HepG2 (cell line): ENCODE data around the gene PTPRD. TPM values are rescaled to one million over a fixed set of nuclear protein-coding genes. Genes with fewer than 3 reads are reported as not detected.

Source experiments
- ATAC-seq: fragments of 200-7000 bp; cut with Tn5 transposase; 3 replicates; pipeline ENCODE4 v1.9.1; 2020; ENCODE audit warnings: mild to moderate bottlenecking, moderate library complexity
- BruUV-seq: library from RNA; stranded (reverse); fragments of 400-500 nt; replicated peaks from 2 replicates; lab custom pipeline; 2021; lab: Mats Ljungman, UMichigan
- CTCF ChIA-PET: fragments of 300-600 bp; formaldehyde crosslinking; extraction: SDS; loops from one replicate; lab custom pipeline; 2021; ENCODE audit warnings: low total read pairs, inconsistent platforms, low intra/inter-chr PET ratio; lab: Yijun Ruan, JAX
- POLR2A ChIA-PET: fragments of 350-600 bp; sonication (Branson Sonifier 250); formaldehyde crosslinking; loops from one replicate; lab custom pipeline; 2020; ENCODE audit warnings: antibody characterized with exemption, inconsistent platforms; lab: Yijun Ruan, JAX
- DNase-seq: peaks from one replicate; pipeline ENCODE4 v3.0.0-alpha.2; 2015; ENCODE audit warnings: low spot score
- FAIRE-seq: peaks from 3 replicates; lab custom pipeline; 2011; peaks lifted over from hg19 to GRCh38; lab: Jason Lieb, UNC
- H2AFZ ChIP-seq: one replicate; pipeline ENCODE4 v1.6.1; 2011; ENCODE audit warnings: low read length, inconsistent platforms
- H3K27ac ChIP-seq: fragments of 300-600 bp; 3 replicates; pipeline ENCODE4 v1.8.0; 2011; ENCODE audit warnings: mixed run types, mild to moderate bottlenecking, mixed read lengths, low read length, inconsistent platforms; ENCODE audit not compliant: insufficient read depth; ENCODE audit errors: extremely low read length
- H3K27me3 ChIP-seq, 2 experiments: fragments of 200-600 bp in 1 of 2; 2 replicates in 1 of 2; 3 replicates in 1 of 2; pipeline versions ENCODE4 v1.6.0 to v1.8.0; 2011; ENCODE audit warnings: low read length in 2 of 2, mild to moderate bottlenecking in 2 of 2, moderate library complexity in 2 of 2, inconsistent platforms in 1 of 2; ENCODE audit not compliant: insufficient read depth in 2 of 2, control insufficient read depth in 1 of 2
- H3K36me3 ChIP-seq, 2 experiments: fragments of 200-600 bp in 1 of 2; replicated peaks in 1 of 2; 2 replicates in 1 of 2; 3 replicates in 1 of 2; pipeline versions ENCODE4 v1.5.1 to v1.8.0; 2011; ENCODE audit warnings: low read length in 2 of 2, inconsistent platforms in 1 of 2; ENCODE audit not compliant: insufficient read depth in 2 of 2, control insufficient read depth in 1 of 2
- H3K4me1 ChIP-seq: 2 replicates; pipeline ENCODE4 v1.5.1; 2012; ENCODE audit warnings: low read length, inconsistent platforms; ENCODE audit not compliant: insufficient read depth
- H3K4me2 ChIP-seq: 2 replicates; pipeline ENCODE4 v1.6.0; 2011; ENCODE audit warnings: low read depth, low read length, inconsistent platforms
- H3K4me3 ChIP-seq, 3 experiments: fragments of 200-600 bp in 1 of 3; sonication (generic), shearing (Covaris generic) in 1 of 3; replicated peaks in 1 of 3; 2 replicates each; pipeline ENCODE4 v1.5.1; 2011 to 2016; ENCODE audit warnings: low read length in 3 of 3, inconsistent platforms in 2 of 3, low read depth in 2 of 3, mild to moderate bottlenecking in 2 of 3, control low read depth in 1 of 3, mixed read lengths in 1 of 3; ENCODE audit not compliant: insufficient read depth in 1 of 3
- H3K79me2 ChIP-seq: one replicate; pipeline ENCODE4 v1.6.1; 2011; ENCODE audit warnings: low read length, inconsistent platforms; ENCODE audit not compliant: insufficient read depth
- H3K9ac ChIP-seq: 2 replicates; pipeline ENCODE4 v1.6.0; 2011; ENCODE audit warnings: mild to moderate bottlenecking, low read depth, low read length, inconsistent platforms; ENCODE audit not compliant: insufficient read depth
- H3K9me3 ChIP-seq: 2 replicates; pipeline ENCODE4 v1.5.1; 2012; ENCODE audit warnings: mild to moderate bottlenecking, low read length
- H4K20me1 ChIP-seq: 2 replicates; pipeline ENCODE4 v1.6.0; 2011; ENCODE audit warnings: inconsistent platforms, mild to moderate bottlenecking, low read length, moderate library complexity; ENCODE audit not compliant: insufficient read depth
- CEBPB ChIP-seq: IDR thresholded peaks from 2 replicates; pipeline ENCODE4 v1.6.1; 2011; ENCODE audit warnings: low read depth, low read length, improper control_type of control experiment, borderline replicate concordance
- IRX3 ChIP-seq: sonication (generic); formaldehyde crosslinking; IDR thresholded peaks from 2 replicates; pipeline ENCODE4 v1.8.1; 2023; ENCODE audit warnings: mild to moderate bottlenecking, low read depth, missing genetic modification reagents, borderline replicate concordance
- NAIF1 ChIP-seq: sonication (generic); formaldehyde crosslinking; IDR thresholded peaks from 2 replicates; pipeline ENCODE4 v1.5.0; 2020; ENCODE audit warnings: mild to moderate bottlenecking, missing genetic modification reagents, borderline replicate concordance
- RFX5 ChIP-seq: IDR thresholded peaks from 2 replicates; pipeline ENCODE4 v1.6.1; 2011; ENCODE audit warnings: low read depth, low read length, improper control_type of control experiment
- TP53 ChIP-seq: sonication (generic); formaldehyde crosslinking; conservative IDR thresholded peaks from 2 replicates; pipeline ENCODE4 v1.4.0; 2020; ENCODE audit warnings: missing genetic modification reagents
- TRIM24 ChIP-seq: sonication (generic); formaldehyde crosslinking; IDR thresholded peaks from 2 replicates; pipeline ENCODE4 v1.8.0; 2022; ENCODE audit warnings: mild to moderate bottlenecking, missing genetic modification reagents
- ZBTB1 ChIP-seq: sonication (generic); formaldehyde crosslinking; IDR thresholded peaks from 2 replicates; pipeline ENCODE4 v1.4.0; 2020; ENCODE audit warnings: missing genetic modification reagents, borderline replicate concordance
- ZNF724P ChIP-seq: sonication (generic); formaldehyde crosslinking; IDR thresholded peaks from 2 replicates; pipeline ENCODE4 v1.8.0; 2022; ENCODE audit warnings: missing genetic modification reagents, borderline replicate concordance
- WGBS: methylation state at CpG from one replicate; pipeline ENCODE4 v1.1.6; 2017; ENCODE audit warnings: low lambda C conversion rate; 5-methylcytosine and 5-hydroxymethylcytosine counted together
- in situ Hi-C: cut with HindIII; loops from 2 replicates; pipeline ENCODE4 v1.10.0; 2017; ENCODE audit warnings: low pct_unique_long_range_greater_than_20kb; ENCODE audit not compliant: extremely low pct_ligation_motif_present
- intact Hi-C: fragments of 100-400 bp; cut with micrococcal nuclease; formaldehyde crosslinking; loops from one replicate; pipeline ENCODE4 v1.10.0; 2022; ENCODE audit not compliant: unreplicated experiment
- polyA plus RNA-seq, 8 experiments: library from polyadenylated mRNA; depleted of rRNA in 3 of 8; stranded (reverse) in 7 of 8; unstranded in 1 of 8; fragments of >200 nt; fragmentation: Illumina TruSeq in 4 of 8; extraction: Trizol in 4 of 8; gene quantifications; 2 replicates each; pipeline versions ENCODE4 v1.2.1 to v1.2.3, GENCODE V29; 2011 to 2016; ENCODE audit warnings: low read depth in 4 of 8, missing spikeins in 1 of 8, mixed read lengths in 1 of 8; ENCODE audit not compliant: insufficient read depth in 1 of 8
- total RNA-seq, 5 experiments: library from RNA; depleted of rRNA; stranded (reverse); fragments of >200 nt; fragmentation: Illumina TruSeq; extraction: Trizol; gene quantifications; 2 replicates each; pipeline ENCODE4 v1.2.3, GENCODE V29; 2016; ENCODE audit warnings: low read depth in 1 of 5
- TF ChIP-seq, protein P1 (sequence below), 2 experiments: sonication (generic) in 1 of 2; formaldehyde crosslinking in 1 of 2; IDR thresholded peaks; 2 replicates each; pipeline versions ENCODE4 v1.4.0 to v1.6.1; 2016 to 2020; ENCODE audit warnings: borderline replicate concordance in 1 of 2, low read depth in 1 of 2, mild to moderate bottlenecking in 1 of 2, missing genetic modification reagents in 1 of 2
- TF ChIP-seq, protein P2 (sequence below): sonication (generic); formaldehyde crosslinking; IDR thresholded peaks from 2 replicates; pipeline ENCODE4 v1.8.0; 2022; ENCODE audit warnings: mild to moderate bottlenecking, missing genetic modification reagents, borderline replicate concordance

Gene PTPRD
- total and polyA plus RNA-seq, 2 of the 13 experiments (the other 11 are each of a cell fraction or from before 2014, with no cell fraction given) = 0.05 TPM; not detected in 1

DNA sequence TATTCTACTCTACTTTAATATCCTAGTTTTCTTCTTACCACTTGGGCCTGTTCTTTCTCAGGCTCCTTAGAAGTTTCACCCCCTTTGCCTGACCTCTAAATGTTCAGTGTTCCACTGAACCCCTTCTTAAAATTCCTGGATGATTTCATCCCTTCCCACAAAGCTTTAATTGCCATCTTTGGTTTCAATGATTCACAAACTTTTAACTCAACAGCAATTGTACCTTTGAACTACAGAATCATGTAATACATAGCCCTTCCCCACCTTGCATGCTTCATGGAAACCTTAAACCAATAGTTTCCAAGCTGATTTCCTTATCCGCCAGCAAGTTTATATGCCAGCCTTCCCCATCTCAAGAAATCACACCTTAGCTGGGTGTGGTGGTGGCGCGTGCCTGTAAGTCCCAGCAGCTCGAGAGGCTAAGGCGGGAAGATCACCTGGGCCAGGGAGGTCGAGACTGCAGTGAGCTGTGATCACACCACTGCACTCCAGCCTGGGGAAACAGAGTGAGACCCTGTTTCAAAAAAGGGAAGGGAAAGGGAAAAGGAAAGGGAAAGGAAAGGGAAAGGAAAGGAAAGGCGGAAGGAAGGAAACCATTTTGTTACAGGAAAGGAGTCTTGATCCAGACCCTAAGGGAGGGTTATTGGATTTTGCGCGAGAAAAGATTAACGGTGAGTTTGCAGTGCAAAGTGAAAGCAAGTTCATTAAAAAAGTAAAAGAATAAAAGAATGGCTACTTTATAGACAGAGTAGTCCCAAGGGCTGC lies 1789.5 kb downstream of the PTPRD start:
- ATAC-seq (no peak), DNase-seq (no peak)
- H3K27ac ChIP-seq = no peak overlapping the region

DNA sequence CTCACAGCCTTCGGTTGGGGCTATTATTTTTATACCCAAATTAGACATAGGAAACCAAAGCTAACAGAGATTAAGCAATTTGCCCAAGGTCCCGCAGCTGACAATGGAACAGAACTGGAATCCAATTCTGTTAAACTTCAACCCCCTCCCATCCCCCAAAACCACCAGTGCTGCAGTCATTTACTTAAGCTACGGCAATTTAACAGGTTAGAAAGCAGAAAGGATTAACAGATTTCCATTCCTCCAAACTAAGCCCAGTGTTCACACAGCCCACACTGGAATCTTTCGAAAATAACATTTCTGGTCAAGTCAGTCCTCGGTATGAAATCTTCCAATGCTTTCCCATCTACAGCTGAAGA lies 1790.2 kb downstream of the PTPRD start:
- no peaks in the 10 kb centered on the region for H3K79me2 ChIP-seq
- in situ Hi-C loops = no loop called here
- no peaks in the 10 kb centered on the region for H3K36me3 ChIP-seq
- H3K27me3 ChIP-seq = no peaks in the 10 kb centered on the region
- peak overlapping the region; percentile 47 for H3K4me2 ChIP-seq
- POLR2A ChIA-PET = no interaction called here
- no peaks in the 10 kb centered on the region for H4K20me1 ChIP-seq
- no peaks in the 10 kb centered on the region for H3K9me3 ChIP-seq
- DNase-seq = peak; percentile 9
- FAIRE-seq = no peak
- no peak overlapping the region for H3K9ac ChIP-seq
- CTCF ChIA-PET = no interaction called here
- no peak overlapping the region for H2AFZ ChIP-seq
- 0% methylated on average over 5 of the region's 5 CpGs for WGBS
- peaks cover 14% of the 10 kb centered on the region for H3K4me1 ChIP-seq
- no peak overlapping the region for H3K4me3 ChIP-seq
- no TSS peak for BruUV-seq
- no peak overlapping the region for H3K27ac ChIP-seq
- peak; percentile 32; the same call in 2 of the 3 replicates for ATAC-seq
- intact Hi-C loops = loop anchor here (10.0 kb wide), 1 partner anchor 58 kb away; no protein-coding TSS in a partner anchor
- TF ChIP-seq ZBTB1 (CRISPR knock-in tag) (no peak), TRIM24 (CRISPR knock-in tag) (no peak), TP53 (CRISPR knock-in tag) (no peak), ZNF724P (CRISPR knock-in tag) (no peak), NAIF1 (CRISPR knock-in tag) (no peak), CEBPB (peak; percentile 16; the same call in 1 of the 2 replicates)
- TF ChIP-seq, protein P1, sequence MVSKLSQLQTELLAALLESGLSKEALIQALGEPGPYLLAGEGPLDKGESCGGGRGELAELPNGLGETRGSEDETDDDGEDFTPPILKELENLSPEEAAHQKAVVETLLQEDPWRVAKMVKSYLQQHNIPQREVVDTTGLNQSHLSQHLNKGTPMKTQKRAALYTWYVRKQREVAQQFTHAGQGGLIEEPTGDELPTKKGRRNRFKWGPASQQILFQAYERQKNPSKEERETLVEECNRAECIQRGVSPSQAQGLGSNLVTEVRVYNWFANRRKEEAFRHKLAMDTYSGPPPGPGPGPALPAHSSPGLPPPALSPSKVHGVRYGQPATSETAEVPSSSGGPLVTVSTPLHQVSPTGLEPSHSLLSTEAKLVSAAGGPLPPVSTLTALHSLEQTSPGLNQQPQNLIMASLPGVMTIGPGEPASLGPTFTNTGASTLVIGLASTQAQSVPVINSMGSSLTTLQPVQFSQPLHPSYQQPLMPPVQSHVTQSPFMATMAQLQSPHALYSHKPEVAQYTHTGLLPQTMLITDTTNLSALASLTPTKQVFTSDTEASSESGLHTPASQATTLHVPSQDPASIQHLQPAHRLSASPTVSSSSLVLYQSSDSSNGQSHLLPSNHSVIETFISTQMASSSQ (IDR thresholded peaks at IDR 0.05; ENCODE audit: low read depth) = no peak
- TF ChIP-seq, protein P1 (CRISPR knock-in tag; IDR thresholded peaks at IDR 0.05; ENCODE audit: borderline replicate concordance) = peak; percentile 23; the same call in 1 of the 2 replicates
- TF ChIP-seq, protein P2, sequence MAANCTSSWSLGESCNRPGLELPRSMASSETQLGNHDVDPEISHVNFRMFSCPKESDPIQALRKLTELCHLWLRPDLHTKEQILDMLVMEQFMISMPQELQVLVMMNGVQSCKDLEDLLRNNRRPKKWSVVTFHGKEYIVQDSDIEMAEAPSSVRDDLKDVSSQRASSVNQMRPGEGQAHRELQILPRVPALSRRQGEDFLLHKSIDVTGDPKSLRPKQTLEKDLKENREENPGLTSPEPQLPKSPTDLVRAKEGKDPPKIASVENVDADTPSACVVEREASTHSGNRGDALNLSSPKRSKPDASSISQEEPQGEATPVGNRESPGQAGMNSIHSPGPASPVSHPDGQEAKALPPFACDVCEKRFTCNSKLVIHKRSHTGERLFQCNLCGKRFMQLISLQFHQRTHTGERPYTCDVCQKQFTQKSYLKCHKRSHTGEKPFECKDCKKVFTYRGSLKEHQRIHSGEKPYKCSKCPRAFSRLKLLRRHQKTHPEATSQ = no peak

More for the DNA sequence above, 1789.5 kb downstream of the PTPRD start:
- FAIRE-seq = no peak
- Histone ChIP-seq H3K4me3 (no peak overlapping the region), H4K20me1 (no peaks in the 10 kb centered on the region), H3K4me1 (peaks cover 14% of the 10 kb centered on the region), H3K79me2 (no peaks in the 10 kb centered on the region), H2AFZ (no peak overlapping the region), H3K9me3 (no peaks in the 10 kb centered on the region), H3K27me3 (no peaks in the 10 kb centered on the region), H3K36me3 (no peaks in the 10 kb centered on the region), H3K9ac (no peak overlapping the region), H3K4me2 (peak overlapping the region; percentile 47; the same call in 1 of the 2 replicates)
- in situ Hi-C loops (no loop called here), intact Hi-C loops (loop anchor here (10.0 kb wide), 1 partner anchor 59 kb away; no protein-coding TSS in a partner anchor)
- CTCF ChIA-PET = no interaction called here
- no TSS peak for BruUV-seq
- TF ChIP-seq IRX3 (CRISPR knock-in tag) (no peak), RFX5 (no peak)
- POLR2A ChIA-PET = no interaction called here
- WGBS = 81% methylated on average over 10 of the region's 10 CpGs
